HL-60 (cell line): ENCODE measurements around the gene NOCT.
A peak's percentile ranks its signal among the peaks of the same experiment; 100 is the strongest.

Experiments
- DNase-seq, 2 experiments: peaks; one replicate each; pipeline ENCODE4 v3.0.0-alpha.2; 2010 to 2020; ENCODE audit warnings: low read depth in 1 of 2, low spot score in 1 of 2
- H3K27ac ChIP-seq: fragments of 250-450 bp; sonication (Bioruptor Pico); replicated peaks from 2 replicates; pipeline ENCODE4 v1.5.1; 2020; ENCODE audit warnings: mild to moderate bottlenecking, moderate library complexity
- H3K27me3 ChIP-seq: fragments of 250-450 bp; sonication (Bioruptor Pico); 2 replicates; pipeline ENCODE4 v1.5.1; 2021; ENCODE audit warnings: mild to moderate bottlenecking, moderate library complexity; ENCODE audit not compliant: insufficient read depth, poor library complexity, severe bottlenecking
- H3K4me3 ChIP-seq: replicated peaks from 2 replicates; pipeline ENCODE4 v1.5.1; 2011; ENCODE audit warnings: mild to moderate bottlenecking, control low read depth, low read length; ENCODE audit not compliant: insufficient read depth
- GABPA ChIP-seq: IDR thresholded peaks from 2 replicates; pipeline ENCODE4 v1.6.1; 2012; ENCODE audit warnings: low read depth
- POLR2AphosphoS5 ChIP-seq: IDR thresholded peaks from 2 replicates; pipeline ENCODE4 v1.6.1; 2012; ENCODE audit warnings: low read depth
- SPI1 ChIP-seq: IDR thresholded peaks from 2 replicates; pipeline ENCODE4 v1.6.1; 2012; ENCODE audit warnings: low read depth, mild to moderate bottlenecking, borderline replicate concordance
- TF ChIP-seq, protein P1 (sequence below): IDR thresholded peaks from 2 replicates; pipeline ENCODE4 v1.6.1; 2012; ENCODE audit warnings: low read depth; ENCODE audit not compliant: insufficient replicate concordance
- TF ChIP-seq, protein P2 (sequence below): IDR thresholded peaks from one replicate; pipeline ENCODE4 v1.5.1; 2011; ENCODE audit warnings: low read length, control low read depth, inconsistent platforms; ENCODE audit not compliant: insufficient read depth

Gene NOCT

DNA sequence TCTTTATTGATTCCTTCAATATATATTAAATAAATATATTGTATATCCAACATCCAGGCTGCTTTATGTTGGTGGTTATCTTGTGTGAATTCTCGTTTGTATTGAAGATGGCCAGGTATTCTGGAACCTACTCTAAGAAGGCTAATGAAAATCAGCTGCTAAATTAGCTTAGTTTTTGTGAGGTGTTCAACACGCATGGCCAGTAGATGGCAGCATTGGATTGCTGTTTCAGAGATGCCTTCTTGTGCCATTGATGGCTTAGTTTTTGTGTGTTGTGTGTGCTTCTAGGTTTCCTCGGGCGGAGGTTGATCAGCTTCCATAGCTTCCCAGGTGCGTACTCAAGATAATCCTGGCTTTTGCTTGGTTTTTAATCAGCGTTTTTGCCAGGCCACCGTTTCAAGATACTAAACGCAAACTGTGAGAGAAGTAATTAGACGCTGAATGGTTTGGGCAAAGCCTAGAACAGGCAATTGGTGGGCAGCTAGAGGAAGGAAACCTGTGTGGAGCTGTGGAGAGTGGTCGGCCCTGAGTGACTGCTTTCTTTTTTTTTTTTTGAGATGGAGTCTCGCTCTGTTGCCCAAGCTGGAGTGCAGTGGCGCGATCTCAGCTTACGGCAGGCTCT, 15.1 kb downstream of the NOCT start:
- Histone ChIP-seq H3K27me3 (no peaks in the 10 kb centered on the region), H3K4me3 (no peak overlapping the region), H3K27ac (no peak overlapping the region)
- DNase-seq: peak in 1 of 2 experiments; percentile 71
- TF ChIP-seq GABPA: no peak
- TF ChIP-seq, protein P1, sequence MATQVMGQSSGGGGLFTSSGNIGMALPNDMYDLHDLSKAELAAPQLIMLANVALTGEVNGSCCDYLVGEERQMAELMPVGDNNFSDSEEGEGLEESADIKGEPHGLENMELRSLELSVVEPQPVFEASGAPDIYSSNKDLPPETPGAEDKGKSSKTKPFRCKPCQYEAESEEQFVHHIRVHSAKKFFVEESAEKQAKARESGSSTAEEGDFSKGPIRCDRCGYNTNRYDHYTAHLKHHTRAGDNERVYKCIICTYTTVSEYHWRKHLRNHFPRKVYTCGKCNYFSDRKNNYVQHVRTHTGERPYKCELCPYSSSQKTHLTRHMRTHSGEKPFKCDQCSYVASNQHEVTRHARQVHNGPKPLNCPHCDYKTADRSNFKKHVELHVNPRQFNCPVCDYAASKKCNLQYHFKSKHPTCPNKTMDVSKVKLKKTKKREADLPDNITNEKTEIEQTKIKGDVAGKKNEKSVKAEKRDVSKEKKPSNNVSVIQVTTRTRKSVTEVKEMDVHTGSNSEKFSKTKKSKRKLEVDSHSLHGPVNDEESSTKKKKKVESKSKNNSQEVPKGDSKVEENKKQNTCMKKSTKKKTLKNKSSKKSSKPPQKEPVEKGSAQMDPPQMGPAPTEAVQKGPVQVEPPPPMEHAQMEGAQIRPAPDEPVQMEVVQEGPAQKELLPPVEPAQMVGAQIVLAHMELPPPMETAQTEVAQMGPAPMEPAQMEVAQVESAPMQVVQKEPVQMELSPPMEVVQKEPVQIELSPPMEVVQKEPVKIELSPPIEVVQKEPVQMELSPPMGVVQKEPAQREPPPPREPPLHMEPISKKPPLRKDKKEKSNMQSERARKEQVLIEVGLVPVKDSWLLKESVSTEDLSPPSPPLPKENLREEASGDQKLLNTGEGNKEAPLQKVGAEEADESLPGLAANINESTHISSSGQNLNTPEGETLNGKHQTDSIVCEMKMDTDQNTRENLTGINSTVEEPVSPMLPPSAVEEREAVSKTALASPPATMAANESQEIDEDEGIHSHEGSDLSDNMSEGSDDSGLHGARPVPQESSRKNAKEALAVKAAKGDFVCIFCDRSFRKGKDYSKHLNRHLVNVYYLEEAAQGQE: no peak
- TF ChIP-seq, protein P2, sequence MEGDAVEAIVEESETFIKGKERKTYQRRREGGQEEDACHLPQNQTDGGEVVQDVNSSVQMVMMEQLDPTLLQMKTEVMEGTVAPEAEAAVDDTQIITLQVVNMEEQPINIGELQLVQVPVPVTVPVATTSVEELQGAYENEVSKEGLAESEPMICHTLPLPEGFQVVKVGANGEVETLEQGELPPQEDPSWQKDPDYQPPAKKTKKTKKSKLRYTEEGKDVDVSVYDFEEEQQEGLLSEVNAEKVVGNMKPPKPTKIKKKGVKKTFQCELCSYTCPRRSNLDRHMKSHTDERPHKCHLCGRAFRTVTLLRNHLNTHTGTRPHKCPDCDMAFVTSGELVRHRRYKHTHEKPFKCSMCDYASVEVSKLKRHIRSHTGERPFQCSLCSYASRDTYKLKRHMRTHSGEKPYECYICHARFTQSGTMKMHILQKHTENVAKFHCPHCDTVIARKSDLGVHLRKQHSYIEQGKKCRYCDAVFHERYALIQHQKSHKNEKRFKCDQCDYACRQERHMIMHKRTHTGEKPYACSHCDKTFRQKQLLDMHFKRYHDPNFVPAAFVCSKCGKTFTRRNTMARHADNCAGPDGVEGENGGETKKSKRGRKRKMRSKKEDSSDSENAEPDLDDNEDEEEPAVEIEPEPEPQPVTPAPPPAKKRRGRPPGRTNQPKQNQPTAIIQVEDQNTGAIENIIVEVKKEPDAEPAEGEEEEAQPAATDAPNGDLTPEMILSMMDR: peak; percentile 41
- TF ChIP-seq SPI1: no peak
- no peak for TF ChIP-seq POLR2AphosphoS5

DNA sequence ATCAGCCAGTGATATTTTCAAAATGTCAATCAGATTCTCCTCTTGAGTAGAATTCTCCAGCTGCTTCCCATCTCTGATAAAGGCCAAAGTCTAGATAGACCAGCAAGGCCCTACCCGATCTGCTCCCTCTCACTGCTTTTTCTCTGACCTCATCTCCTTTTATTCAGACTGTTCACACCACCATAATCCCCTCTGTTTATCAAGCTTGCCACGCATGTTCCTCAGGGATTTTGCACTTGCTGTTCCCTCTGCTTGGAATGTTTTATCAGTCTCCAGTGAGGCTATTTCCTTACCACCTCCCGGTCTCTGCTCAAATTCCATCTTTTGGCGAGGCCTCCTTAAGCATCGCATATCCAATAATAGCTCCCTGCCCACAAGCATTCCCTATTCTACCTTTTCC, 20.1 kb downstream of the NOCT start:
- Histone ChIP-seq H3K27me3 (no peaks in the 10 kb centered on the region), H3K27ac (no peak overlapping the region), H3K4me3 (no peak overlapping the region)
- TF ChIP-seq POLR2AphosphoS5: no peak
- TF ChIP-seq, protein P1: no peak
- no peak for TF ChIP-seq SPI1
- TF ChIP-seq GABPA: no peak
- TF ChIP-seq, protein P2: no peak
- DNase-seq: no peak

DNA sequence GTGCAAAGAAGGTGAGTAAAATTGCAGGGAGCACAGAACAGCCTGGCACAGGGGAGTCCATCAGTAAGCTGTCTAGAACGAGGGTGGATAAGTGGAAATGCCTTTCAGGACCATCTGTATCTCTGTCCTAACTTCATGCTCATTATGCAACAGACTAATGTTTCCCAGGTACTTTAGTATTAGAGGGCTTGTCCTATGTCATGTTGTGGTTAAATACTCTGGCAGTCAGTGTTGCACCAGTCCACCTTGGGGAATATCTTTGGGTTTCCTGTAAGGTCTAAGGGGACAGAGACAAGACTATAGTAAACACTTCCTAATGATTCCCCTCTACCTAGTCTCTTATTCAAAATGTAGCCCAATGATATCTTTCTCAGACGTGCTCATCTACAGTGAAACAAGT, 21.3 kb downstream of the NOCT start:
- TF ChIP-seq, protein P1: no peak
- TF ChIP-seq, protein P2: no peak
- no peak for TF ChIP-seq GABPA
- TF ChIP-seq POLR2AphosphoS5: no peak
- TF ChIP-seq SPI1: no peak
- H3K27ac ChIP-seq: no peak overlapping the region
- no peak overlapping the region for H3K4me3 ChIP-seq
- no peak for DNase-seq
- H3K27me3 ChIP-seq: no peaks in the 10 kb centered on the region
